Right ventricle myocardium inferior (tissue), 1 donor: Measurements from ENCODE around the gene ITLN2. TPM values are rescaled to one million over a fixed set of nuclear protein-coding genes. Genes with fewer than 3 reads are reported as not detected.
A peak's percentile ranks its signal among the peaks of the same experiment; 100 is the strongest.
"Not testable (repeated sequence)": the region's sequence is repeated elsewhere in the genome, so short reads cannot be mapped to it uniquely, and the experiment has no call there.

Experiments used
- ATAC-seq: fragments of 200-7000 bp; cut with Tn5 transposase; one replicate; pipeline ENCODE4 v1.9.1; 2020; ENCODE audit warnings: mild to moderate bottlenecking, moderate library complexity
- DNase-seq: peaks from one replicate; pipeline ENCODE4 v3.0.0; 2021; ENCODE audit errors: missing footprints
- intact Hi-C: fragments of 100-400 bp; cut with DNase I; formaldehyde crosslinking; loops from one replicate; pipeline ENCODE4 v1.11.0; 2022
- total RNA-seq: library from RNA; stranded (reverse); fragmentation: NEBNext Ultra II Directional; extraction: Animal tissue kit (Norgen Biotek cat#: 25700); gene quantifications from one replicate; pipeline ENCODE4 v1.2.1, GENCODE V29; 2021
- donor health status: DM: no; HTN: yes; CAD: no; lungs with severe emphysema.

The ITLN2 gene
- total RNA-seq, 1 donor from 2014 or later: not detected

DNA sequence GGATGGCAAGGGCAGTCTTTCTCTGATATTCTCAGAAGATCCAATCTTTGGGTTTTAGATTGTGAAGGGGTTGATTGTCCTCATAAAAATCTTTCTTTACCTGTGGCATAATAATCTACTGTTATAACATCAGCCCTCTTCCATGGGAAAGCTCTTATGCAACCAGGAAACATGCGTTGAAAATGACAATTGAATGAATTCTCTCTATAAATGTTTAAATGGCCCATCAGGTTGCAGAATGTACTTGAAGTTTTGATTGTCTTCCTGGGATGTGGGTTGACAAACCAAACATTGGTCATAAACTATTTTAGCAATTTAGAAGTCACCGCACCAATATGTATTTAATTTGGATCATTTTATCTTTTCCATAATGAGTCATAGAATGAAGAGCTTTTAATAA lies 37.9 kb downstream of the ITLN2 start:
- ATAC-seq: no peak
- intact Hi-C loops: no loop called here
- DNase-seq: no peak

DNA sequence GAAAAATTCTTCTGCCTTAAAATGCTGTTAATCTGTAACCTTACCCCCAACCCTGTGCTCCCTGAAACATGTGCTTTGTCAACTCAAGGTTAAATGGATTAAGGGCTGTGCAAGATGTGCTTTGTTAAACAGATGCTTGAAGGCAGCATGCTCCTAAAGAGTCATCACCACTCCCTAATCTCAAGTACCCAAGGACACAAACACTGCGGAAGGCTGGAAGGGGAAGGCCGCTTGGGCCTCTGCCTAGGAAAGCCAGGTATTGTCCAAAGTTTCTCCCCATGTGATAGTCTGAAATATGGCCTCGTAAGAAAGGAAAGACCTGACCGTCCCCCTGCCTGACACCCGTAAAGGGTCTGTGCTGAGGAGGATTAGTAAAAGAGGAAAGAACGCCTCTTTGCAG lies 41.4 kb downstream of the ITLN2 start:
- ATAC-seq, DNase-seq, intact Hi-C loops: not testable (repeated sequence)

DNA sequence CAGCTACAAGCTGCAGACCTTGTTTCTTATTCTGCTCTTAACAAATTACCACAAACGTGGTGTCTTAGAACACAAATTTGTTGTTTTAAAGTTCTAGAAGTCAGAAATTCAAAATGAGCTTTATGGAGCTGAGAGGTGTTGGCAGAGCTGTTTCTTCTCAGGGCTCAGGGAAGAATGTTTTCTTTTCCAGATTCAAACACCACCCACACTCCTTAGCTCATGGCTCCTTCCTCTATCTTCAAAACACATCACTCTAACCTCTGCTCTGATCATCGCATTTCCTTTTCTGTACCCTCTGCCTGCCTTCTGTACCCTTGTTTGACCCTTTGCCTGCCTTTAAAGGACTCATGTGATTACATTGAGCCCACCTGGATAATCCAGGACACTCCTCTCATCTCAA lies 42.7 kb downstream of the ITLN2 start:
- ATAC-seq: no peak
- no peak for DNase-seq

GRCh38 chr1:160911441-160911840 lies 43.2 kb downstream of the ITLN2 start:
- intact Hi-C loops: no loop called here
- no peak for ATAC-seq
- no peak for DNase-seq

More for the DNA sequence above, 42.7 kb downstream of the ITLN2 start:
- intact Hi-C loops: no loop called here

DNA sequence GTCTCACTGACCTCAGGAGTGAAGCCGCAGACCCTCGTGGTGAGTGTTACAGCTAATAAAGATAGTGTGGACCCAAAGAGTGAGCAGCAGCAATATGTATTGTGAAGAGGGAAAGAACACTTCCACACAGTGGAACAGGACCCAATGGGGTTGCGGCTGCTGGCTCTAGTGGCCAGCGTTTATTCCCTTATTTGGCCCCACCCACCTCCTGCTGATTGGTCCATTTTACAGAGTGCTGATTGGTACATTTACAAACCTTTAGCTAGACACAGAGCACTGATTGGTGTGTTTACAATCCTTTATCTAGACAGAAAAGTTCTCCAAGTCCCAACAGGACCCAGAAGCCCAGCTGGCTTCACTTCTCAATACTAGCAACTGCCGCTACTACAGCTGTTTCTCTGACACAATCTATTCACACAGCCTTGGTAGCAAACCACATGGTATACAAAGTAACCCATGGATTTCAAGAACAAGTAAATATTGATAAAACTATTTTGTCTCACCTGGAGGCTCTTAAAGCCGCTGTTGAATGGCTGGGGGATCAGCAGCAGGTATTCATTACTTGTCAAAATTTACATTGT lies 44.3 kb downstream of the ITLN2 start:
- ATAC-seq (no peak), DNase-seq (no peak)
- intact Hi-C loops: no loop called here

- intact Hi-C loops: no loop called here
- ATAC-seq (peak; percentile 67), DNase-seq (no peak)
These were observed 46.6 kb downstream of the ITLN2 start for GRCh38 chr1:160907976-160908375.

- ATAC-seq (no peak), DNase-seq (no peak)
- intact Hi-C loops: no loop called here
These were observed 49.0 kb downstream of the ITLN2 start for GRCh38 chr1:160905617-160905989.

DNA sequence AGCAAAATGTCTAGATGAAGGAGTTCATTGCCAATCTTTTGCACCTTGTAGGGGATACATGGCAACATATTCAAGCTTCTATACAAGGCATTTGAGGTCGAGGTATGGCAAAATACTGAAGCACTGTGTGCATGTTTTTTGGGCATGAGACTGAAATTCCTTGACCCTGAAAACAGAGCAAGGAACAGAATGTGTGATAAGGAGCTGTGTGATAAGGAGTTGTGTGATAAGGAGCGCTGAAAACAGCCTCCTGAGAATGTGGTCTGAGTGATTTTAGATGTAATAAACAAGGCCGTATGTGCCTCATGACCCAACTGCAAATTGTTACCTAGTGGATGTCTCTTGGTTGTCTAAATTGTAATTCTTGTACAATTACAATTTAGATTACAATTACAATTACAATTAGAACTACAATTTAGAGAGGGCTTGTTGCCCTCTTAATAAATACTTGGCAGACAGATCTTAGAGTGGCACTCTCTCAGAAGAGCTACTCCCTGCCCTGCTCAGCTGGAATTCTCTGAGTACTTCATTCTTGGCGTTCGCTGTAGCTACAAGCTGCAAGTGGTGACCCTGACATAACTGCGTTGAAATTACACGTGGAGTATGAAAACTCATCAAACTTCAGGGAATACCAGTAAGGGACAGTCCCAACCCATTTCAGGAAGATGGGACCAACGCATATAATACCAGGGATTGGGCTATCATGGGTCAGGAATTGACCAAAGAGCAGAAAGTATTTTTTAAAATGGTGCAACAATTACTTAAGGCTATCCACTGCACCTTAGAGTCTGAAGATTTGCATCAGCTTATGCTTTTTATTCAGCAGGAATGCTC lies 49.6 kb downstream of the ITLN2 start:
- DNase-seq (no peak), ATAC-seq (no peak)
- intact Hi-C loops: no loop called here

GRCh38 chr1:160902251-160902650 lies 52.4 kb downstream of the ITLN2 start:
- DNase-seq, intact Hi-C loops, ATAC-seq: not testable (repeated sequence)

- DNase-seq: no peak
- intact Hi-C loops: no loop called here
- no peak for ATAC-seq
These were observed 52.8 kb downstream of the ITLN2 start for GRCh38 chr1:160901768-160902167.

- intact Hi-C loops, DNase-seq, ATAC-seq: not testable (repeated sequence)
These were observed 53.9 kb downstream of the ITLN2 start for GRCh38 chr1:160900683-160901082.

Other genes starting within 250 kb of the ITLN2 start
- 2.0 TPM for gene CD48, start 243.0 kb downstream of the ITLN2 start, total RNA-seq
- gene SLAMF7, start 215.6 kb downstream of the ITLN2 start, total RNA-seq: 0.46 TPM
- gene LY9, start 158.6 kb downstream of the ITLN2 start, total RNA-seq: not detected
- 0.70 TPM for gene CD244, start 91.9 kb downstream of the ITLN2 start, total RNA-seq
- 9.2 TPM for gene ITLN1, start 69.6 kb downstream of the ITLN2 start, total RNA-seq
- gene F11R, start 66.3 kb upstream of the ITLN2 start, total RNA-seq: 9.8 TPM
- gene TSTD1, start 84.2 kb upstream of the ITLN2 start, total RNA-seq: 10.5 TPM
- gene USF1, start 91.2 kb upstream of the ITLN2 start, total RNA-seq: 33.7 TPM
- gene ARHGAP30, start 115.1 kb upstream of the ITLN2 start, total RNA-seq: 3.7 TPM
- gene NECTIN4, start 134.7 kb upstream of the ITLN2 start, total RNA-seq: not detected
- gene KLHDC9, start 143.6 kb upstream of the ITLN2 start, total RNA-seq: 6.5 TPM
- gene PFDN2, start 163.2 kb upstream of the ITLN2 start, total RNA-seq: 62.8 TPM
- gene NIT1, start 163.3 kb upstream of the ITLN2 start, total RNA-seq: 36.5 TPM
- 29.2 TPM for gene DEDD, start 177.9 kb upstream of the ITLN2 start, total RNA-seq
- gene UFC1, start 199.2 kb upstream of the ITLN2 start, total RNA-seq: 82.8 TPM
- 19.5 TPM for gene USP21, start 204.7 kb upstream of the ITLN2 start, total RNA-seq
- 13.5 TPM for gene PPOX, start 211.6 kb upstream of the ITLN2 start, total RNA-seq
- gene B4GALT3, start 222.7 kb upstream of the ITLN2 start, total RNA-seq: 20.9 TPM
- gene ADAMTS4, start 244.2 kb upstream of the ITLN2 start, total RNA-seq: 13.0 TPM
- 334 TPM for gene NDUFS2, start 247.6 kb upstream of the ITLN2 start, total RNA-seq